ENCODE data around the gene USP40.
A peak's percentile ranks its signal among the peaks of the same experiment; 100 is the strongest.

Gene USP40

GRCh38 chr2:233446606-233447305 is 119.8 kb downstream of the USP40 start:
- H3K36me3 ChIP-seq (ENCODE audit: control insufficient read depth, insufficient read depth, low read length) = peaks cover 83% of the 10 kb centered on the region
- no peak for DNase-seq
- no peak overlapping the region for H3K4me3 ChIP-seq (ENCODE audit: insufficient read depth, low read depth, low read length, poor library complexity, severe bottlenecking)
- no peak overlapping the region for H3K27ac ChIP-seq (ENCODE audit: insufficient read depth, low read length, poor library complexity, severe bottlenecking)
- no peaks in the 10 kb centered on the region for H3K9me3 ChIP-seq (ENCODE audit: control insufficient read depth, low read length)
- peaks cover 3% of the 10 kb centered on the region for H3K4me1 ChIP-seq (ENCODE audit: control insufficient read depth, insufficient read depth, low read length, poor library complexity, severe bottlenecking)
- H3K27me3 ChIP-seq (replicated peaks; ENCODE audit: control insufficient read depth, insufficient read depth, low read length, poor library complexity, severe bottlenecking) = no peaks in the 10 kb centered on the region

- no peak for DNase-seq
- Histone ChIP-seq H3K4me1 (ENCODE audit: control insufficient read depth, insufficient read depth, low read length, poor library complexity, severe bottlenecking) (peaks cover 3% of the 10 kb centered on the region), H3K9me3 (ENCODE audit: control insufficient read depth, low read length) (no peaks in the 10 kb centered on the region), H3K4me3 (ENCODE audit: insufficient read depth, low read depth, low read length, poor library complexity, severe bottlenecking) (no peak overlapping the region), H3K36me3 (ENCODE audit: control insufficient read depth, insufficient read depth, low read length) (peaks cover 79% of the 10 kb centered on the region), H3K27me3 (replicated peaks; ENCODE audit: control insufficient read depth, insufficient read depth, low read length, poor library complexity, severe bottlenecking) (no peaks in the 10 kb centered on the region), H3K27ac (ENCODE audit: insufficient read depth, low read length, poor library complexity, severe bottlenecking) (no peak overlapping the region)
Measured at GRCh38 chr2:233446121-233446520, 120.5 kb downstream of the USP40 start.

- H3K36me3 ChIP-seq (ENCODE audit: control insufficient read depth, insufficient read depth, low read length) = peaks cover 71% of the 10 kb centered on the region
Measured at GRCh38 chr2:233445152-233445830, 121.3 kb downstream of the USP40 start.

GRCh38 chr2:233444501-233444900 is 122.1 kb downstream of the USP40 start:
- no peak for DNase-seq
- no peak overlapping the region for H3K27ac ChIP-seq (ENCODE audit: insufficient read depth, low read length, poor library complexity, severe bottlenecking)
- H3K9me3 ChIP-seq (ENCODE audit: control insufficient read depth, low read length) = no peaks in the 10 kb centered on the region
- peaks cover 66% of the 10 kb centered on the region for H3K36me3 ChIP-seq (ENCODE audit: control insufficient read depth, insufficient read depth, low read length)
- peaks cover 3% of the 10 kb centered on the region for H3K4me1 ChIP-seq (ENCODE audit: control insufficient read depth, insufficient read depth, low read length, poor library complexity, severe bottlenecking)
- no peaks in the 10 kb centered on the region for H3K27me3 ChIP-seq (replicated peaks; ENCODE audit: control insufficient read depth, insufficient read depth, low read length, poor library complexity, severe bottlenecking)
- H3K4me3 ChIP-seq (ENCODE audit: insufficient read depth, low read depth, low read length, poor library complexity, severe bottlenecking) = no peak overlapping the region

More at GRCh38 chr2:233445152-233445830, 121.3 kb downstream of the USP40 start:
- DNase-seq = no peak
- no peak overlapping the region for H3K4me3 ChIP-seq (ENCODE audit: insufficient read depth, low read depth, low read length, poor library complexity, severe bottlenecking)
- no peaks in the 10 kb centered on the region for H3K27me3 ChIP-seq (replicated peaks; ENCODE audit: control insufficient read depth, insufficient read depth, low read length, poor library complexity, severe bottlenecking)
- no peaks in the 10 kb centered on the region for H3K9me3 ChIP-seq (ENCODE audit: control insufficient read depth, low read length)
- no peak overlapping the region for H3K27ac ChIP-seq (ENCODE audit: insufficient read depth, low read length, poor library complexity, severe bottlenecking)
- H3K4me1 ChIP-seq (ENCODE audit: control insufficient read depth, insufficient read depth, low read length, poor library complexity, severe bottlenecking) = peaks cover 3% of the 10 kb centered on the region

- H3K9me3 ChIP-seq (ENCODE audit: control insufficient read depth, low read length) = no peaks in the 10 kb centered on the region
- H3K36me3 ChIP-seq (ENCODE audit: control insufficient read depth, insufficient read depth, low read length) = peaks cover 66% of the 10 kb centered on the region
Measured at GRCh38 chr2:233443511-233444183, 122.9 kb downstream of the USP40 start.

GRCh38 chr2:233442028-233442310 is 124.6 kb downstream of the USP40 start:
- Histone ChIP-seq H3K4me1 (ENCODE audit: control insufficient read depth, insufficient read depth, low read length, poor library complexity, severe bottlenecking) (peaks cover 3% of the 10 kb centered on the region), H3K9me3 (ENCODE audit: control insufficient read depth, low read length) (no peaks in the 10 kb centered on the region), H3K4me3 (ENCODE audit: insufficient read depth, low read depth, low read length, poor library complexity, severe bottlenecking) (no peak overlapping the region), H3K36me3 (ENCODE audit: control insufficient read depth, insufficient read depth, low read length) (peaks cover 65% of the 10 kb centered on the region), H3K27me3 (replicated peaks; ENCODE audit: control insufficient read depth, insufficient read depth, low read length, poor library complexity, severe bottlenecking) (no peaks in the 10 kb centered on the region), H3K27ac (ENCODE audit: insufficient read depth, low read length, poor library complexity, severe bottlenecking) (no peak overlapping the region)
- DNase-seq = no peak

More at GRCh38 chr2:233443511-233444183, 122.9 kb downstream of the USP40 start:
- Histone ChIP-seq H3K27me3 (replicated peaks; ENCODE audit: control insufficient read depth, insufficient read depth, low read length, poor library complexity, severe bottlenecking) (no peaks in the 10 kb centered on the region), H3K4me3 (ENCODE audit: insufficient read depth, low read depth, low read length, poor library complexity, severe bottlenecking) (no peak overlapping the region), H3K4me1 (ENCODE audit: control insufficient read depth, insufficient read depth, low read length, poor library complexity, severe bottlenecking) (peaks cover 3% of the 10 kb centered on the region), H3K27ac (ENCODE audit: insufficient read depth, low read length, poor library complexity, severe bottlenecking) (no peak overlapping the region)
- DNase-seq = peak; percentile 55 to 66 (median 59)

GRCh38 chr2:233441161-233442027 is 125.2 kb downstream of the USP40 start:
- H3K4me3 ChIP-seq (ENCODE audit: insufficient read depth, low read depth, low read length, poor library complexity, severe bottlenecking) = no peak overlapping the region
- DNase-seq = no peak
- H3K9me3 ChIP-seq (ENCODE audit: control insufficient read depth, low read length) = no peaks in the 10 kb centered on the region
- H3K4me1 ChIP-seq (ENCODE audit: control insufficient read depth, insufficient read depth, low read length, poor library complexity, severe bottlenecking) = peaks cover 3% of the 10 kb centered on the region
- H3K36me3 ChIP-seq (ENCODE audit: control insufficient read depth, insufficient read depth, low read length) = peaks cover 65% of the 10 kb centered on the region
- no peak overlapping the region for H3K27ac ChIP-seq (ENCODE audit: insufficient read depth, low read length, poor library complexity, severe bottlenecking)
- H3K27me3 ChIP-seq (replicated peaks; ENCODE audit: control insufficient read depth, insufficient read depth, low read length, poor library complexity, severe bottlenecking) = no peaks in the 10 kb centered on the region

GRCh38 chr2:233440714-233441113 is 125.9 kb downstream of the USP40 start:
- no peak for DNase-seq
- H3K4me1 ChIP-seq (ENCODE audit: control insufficient read depth, insufficient read depth, low read length, poor library complexity, severe bottlenecking) = peaks cover 3% of the 10 kb centered on the region
- H3K36me3 ChIP-seq (ENCODE audit: control insufficient read depth, insufficient read depth, low read length) = peaks cover 65% of the 10 kb centered on the region

GRCh38 chr2:233440314-233440713 is 126.3 kb downstream of the USP40 start:
- Histone ChIP-seq H3K36me3 (ENCODE audit: control insufficient read depth, insufficient read depth, low read length) (peaks cover 65% of the 10 kb centered on the region), H3K4me1 (ENCODE audit: control insufficient read depth, insufficient read depth, low read length, poor library complexity, severe bottlenecking) (peaks cover 3% of the 10 kb centered on the region), H3K27ac (ENCODE audit: insufficient read depth, low read length, poor library complexity, severe bottlenecking) (no peak overlapping the region)

More at GRCh38 chr2:233440714-233441113, 125.9 kb downstream of the USP40 start:
- H3K27me3 ChIP-seq (replicated peaks; ENCODE audit: control insufficient read depth, insufficient read depth, low read length, poor library complexity, severe bottlenecking) = no peaks in the 10 kb centered on the region
- no peak overlapping the region for H3K4me3 ChIP-seq (ENCODE audit: insufficient read depth, low read depth, low read length, poor library complexity, severe bottlenecking)
- no peak overlapping the region for H3K27ac ChIP-seq (ENCODE audit: insufficient read depth, low read length, poor library complexity, severe bottlenecking)
- H3K9me3 ChIP-seq (ENCODE audit: control insufficient read depth, low read length) = no peaks in the 10 kb centered on the region

More at GRCh38 chr2:233440314-233440713, 126.3 kb downstream of the USP40 start:
- no peak overlapping the region for H3K4me3 ChIP-seq (ENCODE audit: insufficient read depth, low read depth, low read length, poor library complexity, severe bottlenecking)
- H3K27me3 ChIP-seq (replicated peaks; ENCODE audit: control insufficient read depth, insufficient read depth, low read length, poor library complexity, severe bottlenecking) = no peaks in the 10 kb centered on the region
- no peaks in the 10 kb centered on the region for H3K9me3 ChIP-seq (ENCODE audit: control insufficient read depth, low read length)
- no peak for DNase-seq

Measured in effector memory CD4-positive, alpha-beta T cell (primary cell).